H1 (cell line): ENCODE measurements around the gene VSIR.

Source experiments
- CREB1 ChIP-seq: IDR thresholded peaks from 2 replicates; pipeline ENCODE4 v1.6.1; 2012; ENCODE audit warnings: inconsistent platforms
- CTCF ChIP-seq, 3 experiments: IDR thresholded peaks; 1 replicate in 2 of 3; 2 replicates in 1 of 3; pipeline versions ENCODE4 v1.5.1 to v1.6.1; 2011; ENCODE audit warnings: low read length in 3 of 3, mild to moderate bottlenecking in 3 of 3, inconsistent platforms in 2 of 3, low read depth in 1 of 3, moderate library complexity in 1 of 3; ENCODE audit not compliant: insufficient read depth in 1 of 3; ENCODE audit errors: control extremely low read depth in 1 of 3
- EP300 ChIP-seq, 2 experiments: IDR thresholded peaks; 1 replicate in 1 of 2; 2 replicates in 1 of 2; pipeline ENCODE4 v1.6.1; 2011 to 2012; ENCODE audit warnings: low read depth in 2 of 2, low read length in 2 of 2, mild to moderate bottlenecking in 2 of 2, borderline replicate concordance in 1 of 2, inconsistent platforms in 1 of 2, moderate library complexity in 1 of 2
- EZH2 ChIP-seq: fragments of 200-600 bp; sonication (generic); IDR thresholded peaks from 2 replicates; pipeline ENCODE4 v1.7.1; 2012; ENCODE audit warnings: low read depth, mild to moderate bottlenecking, moderate library complexity, low read length, inconsistent platforms; ENCODE audit not compliant: severe bottlenecking
- HDAC6 ChIP-seq: IDR thresholded peaks from one replicate; pipeline ENCODE4 v1.7.1; 2012; ENCODE audit warnings: low read depth, mild to moderate bottlenecking, inconsistent platforms, low read length, moderate library complexity
- NRF1 ChIP-seq: IDR thresholded peaks from 2 replicates; pipeline ENCODE4 v1.6.1; 2011; ENCODE audit warnings: mild to moderate bottlenecking, low read depth, low read length, improper control_type of control experiment
- POLR2A ChIP-seq, 2 experiments: IDR thresholded peaks; 1 replicate in 1 of 2; 2 replicates in 1 of 2; pipeline ENCODE4 v1.6.1; 2011; ENCODE audit warnings: low read depth in 2 of 2, low read length in 2 of 2, mild to moderate bottlenecking in 2 of 2; ENCODE audit errors: control extremely low read depth in 1 of 2
- SIN3A ChIP-seq, 2 experiments: IDR thresholded peaks in 1 of 2; conservative IDR thresholded peaks in 1 of 2; 2 replicates each; pipeline ENCODE4 v1.6.1; 2011 to 2012; ENCODE audit warnings: low read length in 2 of 2, improper control_type of control experiment in 1 of 2, low read depth in 1 of 2, mild to moderate bottlenecking in 1 of 2
- SP1 ChIP-seq: IDR thresholded peaks from 2 replicates; pipeline ENCODE4 v1.6.1; 2011; ENCODE audit warnings: low read depth, low read length
- TAF1 ChIP-seq: IDR thresholded peaks from 2 replicates; pipeline ENCODE4 v1.6.1; 2011; ENCODE audit warnings: mild to moderate bottlenecking, low read depth, low read length
- USF2 ChIP-seq: IDR thresholded peaks from 2 replicates; pipeline ENCODE4 v1.6.1; 2011; ENCODE audit warnings: low read length, improper control_type of control experiment
- ZNF274 ChIP-seq: IDR thresholded peaks from 2 replicates; pipeline ENCODE4 v1.7.0; 2012; ENCODE audit warnings: low read length, borderline replicate concordance; ENCODE audit errors: extremely low read depth
- TF ChIP-seq, protein P1 (sequence below): IDR thresholded peaks from 2 replicates; pipeline ENCODE4 v1.6.1; 2012; ENCODE audit warnings: inconsistent platforms

DNA sequence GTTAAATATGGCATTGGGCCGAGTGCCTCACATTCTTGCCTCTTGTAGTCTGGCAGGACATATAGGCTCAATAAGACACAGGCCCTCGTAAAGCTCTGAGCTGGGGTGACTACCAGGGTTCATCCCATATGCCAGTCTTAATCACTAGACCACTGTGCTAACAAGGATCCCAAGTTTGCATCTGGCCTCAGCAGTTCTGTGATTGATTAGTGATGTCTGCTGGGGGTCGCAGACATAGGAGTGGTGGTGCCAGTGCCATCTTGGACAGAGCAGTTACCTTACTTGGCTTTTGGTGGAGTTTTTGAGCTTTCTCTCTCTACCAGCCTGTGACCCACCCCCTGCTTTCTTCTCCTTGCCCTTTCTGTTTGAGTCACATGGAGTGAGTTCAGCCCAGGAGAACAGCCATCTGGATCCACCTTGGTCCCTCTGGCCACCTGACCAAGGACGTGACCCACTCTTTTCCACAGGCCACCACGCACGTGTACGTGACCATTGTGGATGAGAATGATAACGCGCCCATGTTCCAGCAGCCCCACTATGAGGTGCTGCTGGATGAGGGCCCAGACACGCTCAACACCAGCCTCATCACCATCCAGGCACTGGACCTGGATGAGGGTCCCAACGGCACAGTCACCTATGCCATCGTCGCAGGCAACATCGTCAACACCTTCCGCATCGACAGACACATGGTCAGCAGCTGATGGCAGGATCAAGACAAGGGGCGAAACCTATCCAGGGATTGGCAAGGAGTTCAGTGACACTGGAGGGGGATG lies 4.1 kb upstream of the VSIR start:
- no peak for TF ChIP-seq SP1
- no peak for TF ChIP-seq CTCF (IDR thresholded peaks at IDR 0.05; ENCODE audit: control extremely low read depth in 1 of 3, insufficient read depth in 1 of 3, low read depth in 1 of 3, low read length in 3 of 3)
- TF ChIP-seq EZH2, result no peak
- TF ChIP-seq POLR2A (IDR thresholded peaks at IDR 0.05; ENCODE audit: control extremely low read depth in 1 of 2, low read depth in 2 of 2, low read length in 2 of 2), result no peak
- TF ChIP-seq, protein P1, sequence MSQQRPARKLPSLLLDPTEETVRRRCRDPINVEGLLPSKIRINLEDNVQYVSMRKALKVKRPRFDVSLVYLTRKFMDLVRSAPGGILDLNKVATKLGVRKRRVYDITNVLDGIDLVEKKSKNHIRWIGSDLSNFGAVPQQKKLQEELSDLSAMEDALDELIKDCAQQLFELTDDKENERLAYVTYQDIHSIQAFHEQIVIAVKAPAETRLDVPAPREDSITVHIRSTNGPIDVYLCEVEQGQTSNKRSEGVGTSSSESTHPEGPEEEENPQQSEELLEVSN, result no peak
- TF ChIP-seq ZNF274, result no peak
- no peak for TF ChIP-seq USF2
- TF ChIP-seq EP300 (IDR thresholded peaks at IDR 0.05; ENCODE audit: borderline replicate concordance in 1 of 2, low read depth in 2 of 2, low read length in 2 of 2), result no peak
- no peak for TF ChIP-seq HDAC6
- TF ChIP-seq CREB1, result no peak
- no peak for TF ChIP-seq NRF1
- no peak for TF ChIP-seq SIN3A (conservative IDR thresholded peaks at IDR 0.05 in 1 of 2, IDR thresholded peaks at IDR 0.05 in 1 of 2; ENCODE audit: low read depth in 1 of 2, low read length in 2 of 2)
- no peak for TF ChIP-seq TAF1
